Effector CD8-positive, alpha-beta T cell (primary cell): ENCODE measurements around the gene ODC1.

Source experiments
- DNase-seq: peaks from one replicate; lab custom pipeline; 2025; lab: John Stamatoyannopoulos, UW

ODC1 gene

GRCh38 chr2:10433947-10434885 is 13.9 kb downstream of the ODC1 start:
- DNase-seq = no peak

GRCh38 chr2:10433264-10433946 is 14.7 kb downstream of the ODC1 start:
- no peak for DNase-seq

GRCh38 chr2:10432311-10433181 is 15.6 kb downstream of the ODC1 start:
- DNase-seq = no peak

- no peak for DNase-seq
These were observed 16.3 kb downstream of the ODC1 start for GRCh38 chr2:10431797-10432196.

GRCh38 chr2:10430886-10431622 is 17.1 kb downstream of the ODC1 start:
- DNase-seq = no peak

- DNase-seq = no peak
These were observed 19.2 kb downstream of the ODC1 start for GRCh38 chr2:10428924-10429323.

GRCh38 chr2:10428355-10428754 is 19.8 kb downstream of the ODC1 start:
- DNase-seq = no peak

GRCh38 chr2:10427618-10427949 is 20.5 kb downstream of the ODC1 start:
- DNase-seq = no peak

GRCh38 chr2:10426726-10427617 is 21.2 kb downstream of the ODC1 start:
- no peak for DNase-seq

- no peak for DNase-seq
These were observed 22.4 kb downstream of the ODC1 start for GRCh38 chr2:10425699-10426098.

GRCh38 chr2:10424916-10425505 is 23.1 kb downstream of the ODC1 start:
- DNase-seq = no peak

- no peak for DNase-seq
These were observed 24.1 kb downstream of the ODC1 start for GRCh38 chr2:10424051-10424450.

GRCh38 chr2:10423400-10423774 is 24.7 kb downstream of the ODC1 start:
- DNase-seq = no peak

- DNase-seq = no peak
These were observed 25.3 kb downstream of the ODC1 start for GRCh38 chr2:10422732-10423399.

GRCh38 chr2:10422251-10422650 is 25.9 kb downstream of the ODC1 start:
- no peak for DNase-seq

GRCh38 chr2:10419553-10420257 is 28.4 kb downstream of the ODC1 start:
- DNase-seq = no peak

- no peak for DNase-seq
These were observed 30.4 kb downstream of the ODC1 start for GRCh38 chr2:10417551-10418335.

GRCh38 chr2:10415640-10416039 is 32.5 kb downstream of the ODC1 start:
- DNase-seq = no peak
